ENCODE data around the gene ENTPD8.

DNA sequence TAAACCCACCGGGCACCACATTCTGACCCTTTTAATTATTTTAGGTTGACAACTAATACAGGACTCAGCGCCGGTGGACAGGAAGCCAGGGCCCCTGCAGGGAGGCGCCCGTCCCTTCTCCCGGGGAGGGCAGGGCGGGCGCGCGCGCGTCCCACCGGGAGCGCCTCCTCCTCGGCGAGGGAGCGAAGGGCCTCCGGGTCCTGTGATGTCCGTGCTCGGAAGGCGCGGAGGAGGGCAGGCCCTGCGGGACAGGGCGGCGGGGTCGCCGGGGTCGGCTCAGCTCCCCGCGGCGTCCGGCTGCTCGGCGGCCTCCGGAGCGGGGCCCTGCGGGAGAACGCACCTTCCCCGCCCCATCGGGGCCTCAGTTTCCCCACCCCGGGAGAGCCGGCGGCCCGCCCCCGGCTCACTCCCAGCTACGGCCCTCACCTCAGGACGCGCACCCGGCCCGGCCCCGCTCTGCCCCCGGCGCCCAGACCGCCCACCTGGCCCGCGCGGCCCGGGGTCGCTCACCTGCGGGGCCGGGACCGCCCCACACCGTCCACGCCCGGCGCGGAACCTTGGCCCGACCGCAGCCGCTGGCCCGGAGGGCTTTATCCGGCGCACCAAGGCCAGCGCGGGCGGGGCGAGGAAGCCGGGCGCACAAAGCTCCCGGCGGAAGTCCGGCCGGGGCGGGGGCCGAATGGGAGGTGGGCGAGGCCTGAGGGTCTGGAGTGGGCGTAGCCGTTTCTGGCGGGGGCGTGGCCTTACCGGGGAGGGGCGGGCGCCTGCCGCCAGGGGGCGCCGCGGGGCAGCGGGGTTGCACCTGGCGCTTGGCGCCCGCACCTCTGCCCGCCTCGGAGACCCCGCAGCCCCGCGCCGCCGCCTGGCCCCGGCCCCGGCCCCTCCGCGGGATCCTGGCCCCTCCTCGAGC, 18.3 kb downstream of the ENTPD8 start, which contains the start of the genes EXD3 and NOXA1:
- TF ChIP-seq, protein P1, sequence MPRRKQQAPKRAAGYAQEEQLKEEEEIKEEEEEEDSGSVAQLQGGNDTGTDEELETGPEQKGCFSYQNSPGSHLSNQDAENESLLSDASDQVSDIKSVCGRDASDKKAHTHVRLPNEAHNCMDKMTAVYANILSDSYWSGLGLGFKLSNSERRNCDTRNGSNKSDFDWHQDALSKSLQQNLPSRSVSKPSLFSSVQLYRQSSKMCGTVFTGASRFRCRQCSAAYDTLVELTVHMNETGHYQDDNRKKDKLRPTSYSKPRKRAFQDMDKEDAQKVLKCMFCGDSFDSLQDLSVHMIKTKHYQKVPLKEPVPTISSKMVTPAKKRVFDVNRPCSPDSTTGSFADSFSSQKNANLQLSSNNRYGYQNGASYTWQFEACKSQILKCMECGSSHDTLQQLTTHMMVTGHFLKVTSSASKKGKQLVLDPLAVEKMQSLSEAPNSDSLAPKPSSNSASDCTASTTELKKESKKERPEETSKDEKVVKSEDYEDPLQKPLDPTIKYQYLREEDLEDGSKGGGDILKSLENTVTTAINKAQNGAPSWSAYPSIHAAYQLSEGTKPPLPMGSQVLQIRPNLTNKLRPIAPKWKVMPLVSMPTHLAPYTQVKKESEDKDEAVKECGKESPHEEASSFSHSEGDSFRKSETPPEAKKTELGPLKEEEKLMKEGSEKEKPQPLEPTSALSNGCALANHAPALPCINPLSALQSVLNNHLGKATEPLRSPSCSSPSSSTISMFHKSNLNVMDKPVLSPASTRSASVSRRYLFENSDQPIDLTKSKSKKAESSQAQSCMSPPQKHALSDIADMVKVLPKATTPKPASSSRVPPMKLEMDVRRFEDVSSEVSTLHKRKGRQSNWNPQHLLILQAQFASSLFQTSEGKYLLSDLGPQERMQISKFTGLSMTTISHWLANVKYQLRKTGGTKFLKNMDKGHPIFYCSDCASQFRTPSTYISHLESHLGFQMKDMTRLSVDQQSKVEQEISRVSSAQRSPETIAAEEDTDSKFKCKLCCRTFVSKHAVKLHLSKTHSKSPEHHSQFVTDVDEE (CRISPR knock-in tag; IDR thresholded peaks at IDR 0.05) = no peak
- TF ChIP-seq ZNF8 (CRISPR knock-in tag; IDR thresholded peaks at IDR 0.05) (no peak), ARNTL (CRISPR knock-in tag; IDR thresholded peaks at IDR 0.05; ENCODE audit: borderline replicate concordance, low read depth) (no peak), ZFP3 (CRISPR knock-in tag; IDR thresholded peaks at IDR 0.05) (no peak), ISL1 (CRISPR knock-in tag; IDR thresholded peaks at IDR 0.05) (no peak)
- TF ChIP-seq, protein P2, sequence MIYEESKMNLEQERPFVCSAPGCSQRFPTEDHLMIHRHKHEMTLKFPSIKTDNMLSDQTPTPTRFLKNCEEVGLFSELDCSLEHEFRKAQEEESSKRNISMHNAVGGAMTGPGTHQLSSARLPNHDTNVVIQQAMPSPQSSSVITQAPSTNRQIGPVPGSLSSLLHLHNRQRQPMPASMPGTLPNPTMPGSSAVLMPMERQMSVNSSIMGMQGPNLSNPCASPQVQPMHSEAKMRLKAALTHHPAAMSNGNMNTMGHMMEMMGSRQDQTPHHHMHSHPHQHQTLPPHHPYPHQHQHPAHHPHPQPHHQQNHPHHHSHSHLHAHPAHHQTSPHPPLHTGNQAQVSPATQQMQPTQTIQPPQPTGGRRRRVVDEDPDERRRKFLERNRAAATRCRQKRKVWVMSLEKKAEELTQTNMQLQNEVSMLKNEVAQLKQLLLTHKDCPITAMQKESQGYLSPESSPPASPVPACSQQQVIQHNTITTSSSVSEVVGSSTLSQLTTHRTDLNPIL (CRISPR knock-in tag; IDR thresholded peaks at IDR 0.05; ENCODE audit: low read depth) = no peak

Measured in SK-N-SH treated with all-trans-retinoic acid at 6 μM for 48 hours (cell line).